ENCODE data around the gene CACFD1. TPM values are rescaled to one million over a fixed set of nuclear protein-coding genes. Genes with fewer than 3 reads are reported as not detected.

The CACFD1 gene
- total RNA-seq, 1 experiment from 2014 or later, result 6.9 TPM

- Histone ChIP-seq H3K9me3 (ENCODE audit: control insufficient read depth in 1 of 2, insufficient read depth in 1 of 2, low read depth in 1 of 2, low read length in 2 of 2) (no peaks in the 10 kb centered on the region), H3K4me1 (ENCODE audit: control insufficient read depth in 1 of 2, insufficient read depth in 2 of 2, low read length in 2 of 2) (peaks cover 17 to 22% of the 10 kb centered on the region in 2 experiments; a peak in 3 of 4 replicates), H3K4me3 (replicated peaks in 1 of 2; ENCODE audit: low read depth in 1 of 2, low read length in 2 of 2) (no peak overlapping the region), H2AFZ (ENCODE audit: low read depth, low read length, poor library complexity, severe bottlenecking) (no peak overlapping the region), H3K36me3 (ENCODE audit: control insufficient read depth in 1 of 2, insufficient read depth in 2 of 2, low read length in 2 of 2) (no peaks in the 10 kb centered on the region), H3K9ac (ENCODE audit: low read length) (no peak overlapping the region), H3K4me2 (ENCODE audit: low read length) (no peak overlapping the region), H3K27me3 (ENCODE audit: insufficient read depth, low read length) (no peaks in the 10 kb centered on the region), H3K79me2 (ENCODE audit: insufficient read depth, low read length) (no peaks in the 10 kb centered on the region), H4K20me1 (ENCODE audit: insufficient read depth) (no peaks in the 10 kb centered on the region), H3K27ac (ENCODE audit: low read depth, low read length) (no peak overlapping the region), H3K9me2 (ENCODE audit: insufficient read depth) (no peaks in the 10 kb centered on the region)
- POLR2A ChIA-PET, result no interaction called here
- RAD21 ChIA-PET (ENCODE audit: low non-redundant PET in 1 of 2, low total read pairs in 2 of 2, uncharacterized antibody in 2 of 2, unreplicated experiment in 2 of 2), result no interaction called here
- ATAC-seq (no peak), DNase-seq (ENCODE audit: low read depth, low spot score) (no peak)
- TF ChIP-seq FOSL1 (IDR thresholded peaks at IDR 0.05; ENCODE audit: low read depth), result no peak
- no peak for TF ChIP-seq MAX (IDR thresholded peaks at IDR 0.05)
- no peak for TF ChIP-seq JUND (IDR thresholded peaks at IDR 0.05)
- intact Hi-C loops (cut with micrococcal nuclease), result loop anchor here (5.0 kb wide), 2 partner anchors 131 to 151 kb away; partner anchors contain the start of genes SURF1, SURF2 and SURF6
- BruUV-seq (replicated peaks), result no TSS peak
- CTCF ChIA-PET, result interaction anchor here (1.0 kb wide), 1 partner anchor 39 kb away, joined by 3 read pairs; no protein-coding TSS in a partner anchor
Measured at GRCh38 chr9:133488686-133489252, 29.0 kb downstream of the CACFD1 start.

GRCh38 chr9:133489253-133490190 is 29.7 kb downstream of the CACFD1 start:
- no peaks in the 10 kb centered on the region for H3K27me3 ChIP-seq (ENCODE audit: insufficient read depth, low read length)
- H3K4me3 ChIP-seq (replicated peaks in 1 of 2; ENCODE audit: low read depth in 1 of 2, low read length in 2 of 2), result no peak overlapping the region
- H3K4me1 ChIP-seq (ENCODE audit: control insufficient read depth in 1 of 2, insufficient read depth in 2 of 2, low read length in 2 of 2), result peaks cover 15 to 21% of the 10 kb centered on the region in 2 experiments; a peak in 3 of 4 replicates
- no peak for DNase-seq (ENCODE audit: low read depth, low spot score)
- no peaks in the 10 kb centered on the region for H3K9me3 ChIP-seq (ENCODE audit: control insufficient read depth in 1 of 2, insufficient read depth in 1 of 2, low read depth in 1 of 2, low read length in 2 of 2)
- ChIA-PET CTCF (no interaction called here), RAD21 (ENCODE audit: low non-redundant PET in 1 of 2, low total read pairs in 2 of 2, uncharacterized antibody in 2 of 2, unreplicated experiment in 2 of 2) (no interaction called here), POLR2A (no interaction called here)
- no peak overlapping the region for H3K9ac ChIP-seq (ENCODE audit: low read length)
- no TSS peak for BruUV-seq (replicated peaks)
- no peaks in the 10 kb centered on the region for H3K9me2 ChIP-seq (ENCODE audit: insufficient read depth)
- H4K20me1 ChIP-seq (ENCODE audit: insufficient read depth), result no peaks in the 10 kb centered on the region
- H3K4me2 ChIP-seq (ENCODE audit: low read length), result no peak overlapping the region
- no peak overlapping the region for H2AFZ ChIP-seq (ENCODE audit: low read depth, low read length, poor library complexity, severe bottlenecking)
- intact Hi-C loops (cut with micrococcal nuclease), result loop anchor here (5.0 kb wide), 2 partner anchors 132 to 152 kb away; partner anchors contain the start of genes SURF1, SURF2 and SURF6
- no peak overlapping the region for H3K27ac ChIP-seq (ENCODE audit: low read depth, low read length)
- no peak for ATAC-seq
- H3K36me3 ChIP-seq (ENCODE audit: control insufficient read depth in 1 of 2, insufficient read depth in 2 of 2, low read length in 2 of 2), result no peaks in the 10 kb centered on the region
- H3K79me2 ChIP-seq (ENCODE audit: insufficient read depth, low read length), result no peaks in the 10 kb centered on the region
- TF ChIP-seq JUND (IDR thresholded peaks at IDR 0.05), result no peak
- no peak for TF ChIP-seq EZH2phosphoT487 (IDR thresholded peaks at IDR 0.05; ENCODE audit: borderline replicate concordance)
- no peak for TF ChIP-seq SP1 (IDR thresholded peaks at IDR 0.05; ENCODE audit: low read depth)
- no peak for TF ChIP-seq REST (IDR thresholded peaks at IDR 0.05; ENCODE audit: low read depth)
- TF ChIP-seq CTCF (IDR thresholded peaks at IDR 0.05 in 2 of 3, conservative IDR thresholded peaks at IDR 0.05 in 1 of 3; ENCODE audit: borderline replicate concordance in 1 of 3, insufficient read depth in 1 of 3, low read depth in 2 of 3, low read length in 2 of 3), result no peak
- no peak for TF ChIP-seq FOSL1 (IDR thresholded peaks at IDR 0.05; ENCODE audit: low read depth)
- no peak for TF ChIP-seq SRF (IDR thresholded peaks at IDR 0.05; ENCODE audit: low read depth)
- TF ChIP-seq TCF7L2 (IDR thresholded peaks at IDR 0.05; ENCODE audit: borderline replicate concordance, extremely low read depth, insufficient read depth, insufficient read length), result no peak
- TF ChIP-seq ELF1 (IDR thresholded peaks at IDR 0.05; ENCODE audit: borderline replicate concordance, low read depth), result no peak
- TF ChIP-seq EZH2 (IDR thresholded peaks at IDR 0.05), result no peak
- TF ChIP-seq MAX (IDR thresholded peaks at IDR 0.05), result no peak
